Esophagus mucosa (tissue), 1 donor: ENCODE data around the gene SMIM27. TPM values are rescaled to one million over a fixed set of nuclear protein-coding genes. Genes with fewer than 3 reads are reported as not detected.
"Not testable (repeated sequence)": the region's sequence is repeated elsewhere in the genome, so short reads cannot be mapped to it uniquely, and the experiment has no call there.

ENCODE experiments used
- ATAC-seq: fragments of 200-7000 bp; cut with Tn5 transposase; one replicate; pipeline ENCODE4 v1.9.1; 2020
- total RNA-seq: library from RNA; stranded (reverse); gene quantifications from one replicate; pipeline ENCODE4 v1.2.4, GENCODE V29; 2023
- donor health status: DM: yes; HTN: yes; CAD: no.

The SMIM27 gene
- total RNA-seq: 7.2 TPM

GRCh38 chr9:32552172-32552872, at the start of gene SMIM27, which contains the start of gene TOPORS:
Gene SMIM27, plus strand, starts transcription at chr9:32552327. Its CDS starts 108 bp downstream, at chr9:32552435.
Gene TOPORS, minus strand, starts transcription at chr9:32552586. Its CDS starts 150 bp downstream, at chr9:32552436.
- ATAC-seq: peak; percentile 94

GRCh38 chr9:32502464-32502863, 49.7 kb upstream of the SMIM27 start:
- peak; percentile 95 for ATAC-seq

GRCh38 chr9:32503008-32503407, 49.1 kb upstream of the SMIM27 start:
- ATAC-seq: no peak

GRCh38 chr9:32508728-32509127, 43.4 kb upstream of the SMIM27 start:
- no peak for ATAC-seq

GRCh38 chr9:32516241-32516640, 35.9 kb upstream of the SMIM27 start:
- ATAC-seq: no peak

- no peak for ATAC-seq
Observed at GRCh38 chr9:32518276-32518675, 33.9 kb upstream of the SMIM27 start.

GRCh38 chr9:32523910-32524309, 28.2 kb upstream of the SMIM27 start:
- no peak for ATAC-seq

GRCh38 chr9:32524558-32524891, 27.6 kb upstream of the SMIM27 start:
- not testable (repeated sequence) for ATAC-seq

GRCh38 chr9:32524892-32525708, 27.0 kb upstream of the SMIM27 start:
- ATAC-seq: peak; percentile 54

- ATAC-seq: no peak
Observed at GRCh38 chr9:32525709-32526030, 26.5 kb upstream of the SMIM27 start.

GRCh38 chr9:32526041-32526706, 26.0 kb upstream of the SMIM27 start, which contains the start of gene RIGI:
Gene RIGI, minus strand, starts transcription at chr9:32526196. Its CDS starts 30 bp downstream, at chr9:32526166.
- peak; percentile 87 for ATAC-seq

GRCh38 chr9:32526707-32527048, 25.4 kb upstream of the SMIM27 start:
- no peak for ATAC-seq

- ATAC-seq: no peak
Observed at GRCh38 chr9:32533336-32533735, 18.8 kb upstream of the SMIM27 start.

GRCh38 chr9:32533816-32534215, 18.3 kb upstream of the SMIM27 start:
- no peak for ATAC-seq

GRCh38 chr9:32543047-32543446, 9.1 kb upstream of the SMIM27 start:
- ATAC-seq: no peak

GRCh38 chr9:32545884-32546283, 6.2 kb upstream of the SMIM27 start:
- ATAC-seq: no peak

- ATAC-seq: not testable (repeated sequence)
Observed at GRCh38 chr9:32548213-32548612, 3.9 kb upstream of the SMIM27 start.

- ATAC-seq: no peak
Observed at GRCh38 chr9:32550150-32550561, 2.0 kb upstream of the SMIM27 start.

GRCh38 chr9:32550562-32551275, 1.4 kb upstream of the SMIM27 start:
- peak; percentile 85 for ATAC-seq

GRCh38 chr9:32551276-32552051, 663 bp upstream of the SMIM27 start:
- ATAC-seq: peak; percentile 35

- ATAC-seq: no peak
Observed at GRCh38 chr9:32554107-32554506, 2.0 kb downstream of the SMIM27 start.

GRCh38 chr9:32554591-32554990, 2.5 kb downstream of the SMIM27 start:
- ATAC-seq: no peak
